Stomach (tissue), 4 donors: ENCODE data around the gene CPT2.

Experiments
- CTCF ChIP-seq, 7 experiments: fragments of 450-650 bp in 4 of 7; fragments of 200-600 bp in 3 of 7; sonication (generic) in 3 of 7; IDR thresholded peaks; one replicate each; pipeline ENCODE4 v1.5.1; 2016 to 2019; ENCODE audit warnings: antibody characterized with exemption in 7 of 7, control low read depth in 2 of 7, mild to moderate bottlenecking in 1 of 7
- EP300 ChIP-seq: sonication (generic); formaldehyde crosslinking; IDR thresholded peaks from one replicate; pipeline ENCODE4 v1.6.1; 2017; ENCODE audit warnings: antibody characterized with exemption
- POLR2A ChIP-seq, 4 donors: fragments of 450-650 bp; IDR thresholded peaks; one replicate each; pipeline ENCODE4 v1.6.1; 2016; ENCODE audit warnings: antibody characterized with exemption in 4 of 4, control low read depth in 2 of 4, mild to moderate bottlenecking in 1 of 4, moderate library complexity in 1 of 4
- POLR2AphosphoS5 ChIP-seq, 3 donors: sonication (generic); formaldehyde crosslinking; IDR thresholded peaks; one replicate each; pipeline ENCODE4 v1.6.1; 2016; ENCODE audit warnings: antibody characterized with exemption in 3 of 3

GRCh38 chr1:53147174-53147573, 49.5 kb upstream of the CPT2 start:
- TF ChIP-seq CTCF (IDR thresholded peaks at IDR 0.05) (no peak), POLR2A (IDR thresholded peaks at IDR 0.05) (no peak), POLR2AphosphoS5 (IDR thresholded peaks at IDR 0.05) (no peak), EP300 (no peak)
